Immature natural killer cell (primary cell): ENCODE measurements around the gene MRPL10. TPM values are rescaled to one million over a fixed set of nuclear protein-coding genes. Genes with fewer than 3 reads are reported as not detected.

Experiments used
- DNase-seq, 3 donors: peaks; one replicate each; pipeline ENCODE4 v3.0.0; 2022; ENCODE audit warnings: mixed read lengths in 1 of 3
- H3K27ac Mint-ChIP-seq, 6 donors: one replicate each; pipeline ENCODE4 v1.8.0; 2020; ENCODE audit warnings: mixed read lengths in 6 of 6, mild to moderate bottlenecking in 5 of 6, inconsistent platforms in 4 of 6, moderate library complexity in 3 of 6
- H3K27me3 Mint-ChIP-seq, 3 donors: one replicate each; pipeline ENCODE4 v1.8.0; 2020 to 2021; ENCODE audit warnings: low read depth in 3 of 3, mild to moderate bottlenecking in 3 of 3, mixed read lengths in 3 of 3, moderate library complexity in 3 of 3, inconsistent platforms in 1 of 3
- H3K36me3 Mint-ChIP-seq, 3 donors: one replicate each; pipeline ENCODE4 v1.8.0; 2020; ENCODE audit warnings: mixed read lengths in 3 of 3, inconsistent platforms in 2 of 3, mild to moderate bottlenecking in 2 of 3
- H3K4me1 Mint-ChIP-seq, 2 donors: one replicate each; pipeline ENCODE4 v1.8.0; 2020; ENCODE audit warnings: inconsistent platforms in 2 of 2, mild to moderate bottlenecking in 2 of 2, mixed read lengths in 2 of 2, moderate library complexity in 1 of 2
- H3K4me3 Mint-ChIP-seq, 5 donors: one replicate each; pipeline ENCODE4 v1.8.0; 2020; ENCODE audit warnings: mild to moderate bottlenecking in 5 of 5, mixed read lengths in 5 of 5, inconsistent platforms in 3 of 5, moderate library complexity in 3 of 5
- H3K9me3 Mint-ChIP-seq, 6 donors: one replicate each; pipeline ENCODE4 v1.8.0; 2020; ENCODE audit warnings: mild to moderate bottlenecking in 6 of 6, mixed read lengths in 6 of 6, inconsistent platforms in 4 of 6, moderate library complexity in 3 of 6
- polyA plus RNA-seq, 3 donors: library from polyadenylated mRNA; unstranded; fragments of 300-500 nt; fragmentation: Illumina TruSeq; gene quantifications; one replicate each; pipeline ENCODE4 v1.2.3, GENCODE V29; 2021

MRPL10 gene
- polyA plus RNA-seq, 3 donors from 2014 or later, result 50.5 to 189 (median 114) TPM

GRCh38 chr17:47870056-47870455, 38.7 kb upstream of the MRPL10 start:
- Mint-ChIP-seq H3K9me3 (no peaks in the 10 kb centered on the region), H3K4me1 (no peaks in the 10 kb centered on the region), H3K27me3 (peaks cover 5 to 21% (median 10%) of the 10 kb centered on the region in 3 donors), H3K36me3 (no peaks in the 10 kb centered on the region), H3K4me3 (no peak overlapping the region), H3K27ac (no peak overlapping the region)
- DNase-seq, result no peak

GRCh38 chr17:47869114-47869513, 37.8 kb upstream of the MRPL10 start:
- no peaks in the 10 kb centered on the region for H3K9me3 Mint-ChIP-seq
- H3K27me3 Mint-ChIP-seq, result peaks cover 5 to 20% (median 11%) of the 10 kb centered on the region in 3 donors
- no peak overlapping the region for H3K4me3 Mint-ChIP-seq
- no peak for DNase-seq
- H3K36me3 Mint-ChIP-seq, result no peaks in the 10 kb centered on the region
- no peaks in the 10 kb centered on the region for H3K4me1 Mint-ChIP-seq
- H3K27ac Mint-ChIP-seq, result no peak overlapping the region

- no peak overlapping the region for H3K27ac Mint-ChIP-seq
- H3K27me3 Mint-ChIP-seq, result peaks cover 5 to 17% (median 10%) of the 10 kb centered on the region in 3 donors
- H3K4me3 Mint-ChIP-seq, result no peak overlapping the region
- no peaks in the 10 kb centered on the region for H3K9me3 Mint-ChIP-seq
- DNase-seq, result no peak
- no peaks in the 10 kb centered on the region for H3K36me3 Mint-ChIP-seq
- no peaks in the 10 kb centered on the region for H3K4me1 Mint-ChIP-seq
Observed at GRCh38 chr17:47867813-47868533, 36.6 kb upstream of the MRPL10 start.

- H3K36me3 Mint-ChIP-seq, result no peaks in the 10 kb centered on the region
- H3K27me3 Mint-ChIP-seq, result peaks cover 5 to 15% (median 10%) of the 10 kb centered on the region in 3 donors
- no peak overlapping the region for H3K27ac Mint-ChIP-seq
- no peaks in the 10 kb centered on the region for H3K4me1 Mint-ChIP-seq
- no peak for DNase-seq
- no peak overlapping the region for H3K4me3 Mint-ChIP-seq
- H3K9me3 Mint-ChIP-seq, result no peaks in the 10 kb centered on the region
Observed at GRCh38 chr17:47866941-47867340, 35.6 kb upstream of the MRPL10 start.

GRCh38 chr17:47864791-47865216, 33.5 kb upstream of the MRPL10 start:
- Mint-ChIP-seq H3K27me3 (peaks cover 5 to 11% (median 7%) of the 10 kb centered on the region in 3 donors), H3K4me3 (no peak overlapping the region), H3K4me1 (no peaks in the 10 kb centered on the region), H3K36me3 (no peaks in the 10 kb centered on the region), H3K9me3 (no peaks in the 10 kb centered on the region), H3K27ac (no peak overlapping the region)
- no peak for DNase-seq

GRCh38 chr17:47862621-47863440, 31.5 kb upstream of the MRPL10 start:
- H3K4me1 Mint-ChIP-seq, result no peaks in the 10 kb centered on the region
- H3K4me3 Mint-ChIP-seq, result no peak overlapping the region
- H3K9me3 Mint-ChIP-seq, result no peaks in the 10 kb centered on the region
- no peaks in the 10 kb centered on the region for H3K36me3 Mint-ChIP-seq
- no peak overlapping the region for H3K27ac Mint-ChIP-seq
- DNase-seq, result no peak
- peaks cover 8 to 16% (median 8%) of the 10 kb centered on the region in 3 donors for H3K27me3 Mint-ChIP-seq

- no peak overlapping the region for H3K27ac Mint-ChIP-seq
- no peaks in the 10 kb centered on the region for H3K4me1 Mint-ChIP-seq
- no peaks in the 10 kb centered on the region for H3K9me3 Mint-ChIP-seq
- H3K27me3 Mint-ChIP-seq, result peaks cover 6 to 21% (median 11%) of the 10 kb centered on the region in 3 donors
- no peak overlapping the region for H3K4me3 Mint-ChIP-seq
- no peaks in the 10 kb centered on the region for H3K36me3 Mint-ChIP-seq
- DNase-seq, result no peak
Observed at GRCh38 chr17:47860386-47860785, 29.0 kb upstream of the MRPL10 start.

GRCh38 chr17:47857551-47858455, 26.5 kb upstream of the MRPL10 start:
- Mint-ChIP-seq H3K27ac (no peak overlapping the region), H3K36me3 (no peaks in the 10 kb centered on the region), H3K9me3 (no peaks in the 10 kb centered on the region), H3K4me3 (no peak overlapping the region), H3K27me3 (peaks cover 20 to 37% (median 21%) of the 10 kb centered on the region in 3 donors), H3K4me1 (no peaks in the 10 kb centered on the region)
- DNase-seq, result no peak

- Mint-ChIP-seq H3K9me3 (no peaks in the 10 kb centered on the region), H3K36me3 (no peaks in the 10 kb centered on the region), H3K4me1 (peaks cover 6 to 7% of the 10 kb centered on the region in 2 donors), H3K27ac (no peak overlapping the region), H3K27me3 (peaks cover 20 to 43% (median 31%) of the 10 kb centered on the region in 3 donors), H3K4me3 (no peak overlapping the region)
- no peak for DNase-seq
Observed at GRCh38 chr17:47856830-47857229, 25.5 kb upstream of the MRPL10 start.

GRCh38 chr17:47855737-47856136, 24.4 kb upstream of the MRPL10 start:
- Mint-ChIP-seq H3K27ac (no peak overlapping the region), H3K9me3 (no peaks in the 10 kb centered on the region), H3K4me3 (no peak overlapping the region), H3K27me3 (peaks cover 20 to 43% (median 32%) of the 10 kb centered on the region in 3 donors), H3K36me3 (no peaks in the 10 kb centered on the region), H3K4me1 (peaks cover 6 to 8% of the 10 kb centered on the region in 2 donors)
- no peak for DNase-seq

GRCh38 chr17:47853616-47854015, 22.3 kb upstream of the MRPL10 start:
- Mint-ChIP-seq H3K9me3 (no peaks in the 10 kb centered on the region), H3K4me1 (peaks cover 11 to 15% of the 10 kb centered on the region in 2 donors), H3K27ac (no peak overlapping the region), H3K36me3 (peaks cover 0 to 3% (median 0%) of the 10 kb centered on the region in 3 donors), H3K4me3 (no peak overlapping the region), H3K27me3 (peaks cover 29 to 42% (median 41%) of the 10 kb centered on the region in 3 donors)
- no peak for DNase-seq

- Mint-ChIP-seq H3K27me3 (peaks cover 28 to 46% (median 41%) of the 10 kb centered on the region in 3 donors), H3K27ac (no peak overlapping the region), H3K4me3 (peak overlapping the region in 4 of 5 donors; percentile 13 to 36 (median 32)), H3K4me1 (peaks cover 11 to 15% of the 10 kb centered on the region in 2 donors), H3K36me3 (peaks cover 0 to 3% (median 0%) of the 10 kb centered on the region in 3 donors), H3K9me3 (no peaks in the 10 kb centered on the region)
- no peak for DNase-seq
Observed at GRCh38 chr17:47852113-47852949, 21.0 kb upstream of the MRPL10 start.

GRCh38 chr17:47851764-47852112, 20.4 kb upstream of the MRPL10 start:
- Mint-ChIP-seq H3K4me1 (peaks cover 11 to 15% of the 10 kb centered on the region in 2 donors), H3K4me3 (peak overlapping the region in 3 of 5 donors; percentile 12 to 34 (median 29)), H3K27me3 (peaks cover 30 to 42% (median 40%) of the 10 kb centered on the region in 3 donors), H3K27ac (no peak overlapping the region), H3K36me3 (peaks cover 0 to 3% (median 0%) of the 10 kb centered on the region in 3 donors), H3K9me3 (no peaks in the 10 kb centered on the region)
- DNase-seq, result no peak
